GM12878 (cell line): ENCODE data around the gene GCNT4. TPM values are rescaled to one million over a fixed set of nuclear protein-coding genes. Genes with fewer than 3 reads are reported as not detected.

Experiments
- ATAC-seq: fragments of 200-7000 bp; cut with Tn5 transposase; 3 replicates; pipeline ENCODE4 v1.9.1; 2020; ENCODE audit warnings: mild to moderate bottlenecking, moderate library complexity
- BruUV-seq: library from RNA; stranded (reverse); fragments of 400-500 nt; replicated peaks from 2 replicates; lab custom pipeline; 2021; lab: Mats Ljungman, UMichigan
- CTCF ChIA-PET: fragments of 300-600 bp; sonication (Branson Sonifier 250); formaldehyde crosslinking; extraction: SDS; loops from one replicate; lab custom pipeline; 2021; ENCODE audit warnings: inconsistent platforms; lab: Yijun Ruan, JAX
- POLR2A ChIA-PET: fragments of 350-600 bp; formaldehyde crosslinking; extraction: SDS; loops from one replicate; lab custom pipeline; 2021; ENCODE audit warnings: inconsistent platforms; lab: Charles Lee
- RAD21 ChIA-PET: fragments of 300-600 bp; sonication (Branson Sonifier 250); formaldehyde crosslinking; loops from one replicate; lab custom pipeline; 2023; ENCODE audit warnings: antibody characterized with exemption; ENCODE audit not compliant: unreplicated experiment; lab: Charles Lee
- SMC1A ChIA-PET: fragments of 300-600 bp; sonication (Branson Sonifier 250); formaldehyde crosslinking; loops from one replicate; lab custom pipeline; 2023; ENCODE audit not compliant: unreplicated experiment, uncharacterized antibody; lab: Charles Lee
- DNase-seq: peaks from one replicate; pipeline ENCODE4 v3.0.0-alpha.2; 2011; ENCODE audit warnings: low read depth, low spot score
- FAIRE-seq: peaks from 3 replicates; lab custom pipeline; 2011; peaks lifted over from hg19 to GRCh38; lab: Jason Lieb, UNC
- H2AFZ ChIP-seq: 2 replicates; pipeline ENCODE4 v1.6.0; 2011; ENCODE audit warnings: low read depth, low read length, control low read depth; ENCODE audit not compliant: control insufficient read depth
- H3K27ac ChIP-seq: 2 replicates; pipeline ENCODE4 v1.5.1; 2011; ENCODE audit warnings: control low read depth; ENCODE audit not compliant: control insufficient read depth, insufficient read depth
- H3K27me3 ChIP-seq, 2 experiments: replicated peaks in 1 of 2; 2 replicates each; pipeline versions ENCODE4 v1.6.0 to v1.6.1; 2011; ENCODE audit warnings: low read length in 1 of 2; ENCODE audit not compliant: control insufficient read depth in 2 of 2, insufficient read depth in 2 of 2
- H3K36me3 ChIP-seq, 2 experiments: 2 replicates each; pipeline ENCODE4 v1.5.1; 2011; ENCODE audit warnings: low read length in 1 of 2; ENCODE audit not compliant: control insufficient read depth in 2 of 2, insufficient read depth in 2 of 2
- H3K4me1 ChIP-seq: 2 replicates; pipeline ENCODE4 v1.6.1; 2011; ENCODE audit warnings: mild to moderate bottlenecking, low read length, moderate library complexity, mixed read lengths; ENCODE audit not compliant: control insufficient read depth, insufficient read depth
- H3K4me2 ChIP-seq: 2 replicates; pipeline ENCODE4 v1.6.0; 2011; ENCODE audit warnings: control low read depth; ENCODE audit not compliant: control insufficient read depth, insufficient read depth
- H3K4me3 ChIP-seq: fragments of 200-600 bp; sonication (generic); 2 replicates; pipeline ENCODE4 v1.5.1; 2016
- H3K79me2 ChIP-seq: 2 replicates; pipeline ENCODE4 v1.6.0; 2011; ENCODE audit warnings: low read length; ENCODE audit not compliant: control insufficient read depth, insufficient read depth
- H3K9ac ChIP-seq: 2 replicates; pipeline ENCODE4 v1.8.0; 2011; ENCODE audit warnings: low read length, control low read depth, mixed read lengths; ENCODE audit not compliant: control insufficient read depth, insufficient read depth
- H3K9me3 ChIP-seq: replicated peaks from 3 replicates; pipeline ENCODE4 v1.5.1; 2011; ENCODE audit warnings: mild to moderate bottlenecking, low read length; ENCODE audit not compliant: control insufficient read depth, insufficient read depth
- H4K20me1 ChIP-seq: 2 replicates; pipeline ENCODE4 v1.6.0; 2011; ENCODE audit not compliant: control insufficient read depth, insufficient read depth
- BMI1 ChIP-seq: fragments of 450-650 bp; IDR thresholded peaks from 2 replicates; pipeline ENCODE4 v1.6.1; 2016; ENCODE audit warnings: mild to moderate bottlenecking, moderate library complexity, borderline replicate concordance
- CEBPB ChIP-seq, 2 experiments: fragments of 150-350 bp in 1 of 2; IDR thresholded peaks; 2 replicates each; pipeline ENCODE4 v1.6.1; 2012 to 2014; ENCODE audit warnings: low read depth in 2 of 2, low read length in 2 of 2, borderline replicate concordance in 1 of 2, inconsistent platforms in 1 of 2
- CUX1 ChIP-seq: IDR thresholded peaks from 2 replicates; pipeline ENCODE4 v1.6.1; 2012; ENCODE audit warnings: improper control_type of control experiment, low read depth, low read length; ENCODE audit not compliant: insufficient replicate concordance
- HDGF ChIP-seq: fragments of 450-650 bp; IDR thresholded peaks from 2 replicates; pipeline ENCODE4 v1.6.1; 2016; ENCODE audit warnings: antibody characterized with exemption
- HSF1 ChIP-seq: fragments of 150-350 bp; IDR thresholded peaks from 2 replicates; pipeline ENCODE4 v1.6.1; 2014; ENCODE audit warnings: mild to moderate bottlenecking, low read depth, low read length
- NFIC ChIP-seq: IDR thresholded peaks from 2 replicates; pipeline ENCODE4 v1.6.1; 2012; ENCODE audit warnings: low read depth, mild to moderate bottlenecking, inconsistent platforms, low read length, moderate library complexity
- NFYA ChIP-seq: IDR thresholded peaks from 2 replicates; pipeline ENCODE4 v1.6.1; 2011; ENCODE audit warnings: low read depth, mild to moderate bottlenecking, low read length, improper control_type of control experiment, borderline replicate concordance
- PAX8 ChIP-seq: fragments of 450-650 bp; IDR thresholded peaks from 2 replicates; pipeline ENCODE4 v1.6.1; 2017; ENCODE audit warnings: mild to moderate bottlenecking, moderate library complexity
- RAD51 ChIP-seq: fragments of 450-650 bp; IDR thresholded peaks from 2 replicates; pipeline ENCODE4 v1.6.1; 2016; ENCODE audit warnings: moderate library complexity, mild to moderate bottlenecking, inconsistent platforms
- SMAD5 ChIP-seq: IDR thresholded peaks from 2 replicates; pipeline ENCODE4 v1.6.1; 2016; ENCODE audit warnings: antibody characterized with exemption, low read depth
- SUPT20H ChIP-seq: IDR thresholded peaks from 2 replicates; pipeline ENCODE4 v1.6.1; 2011; ENCODE audit warnings: low read depth, mild to moderate bottlenecking, low read length, moderate library complexity, borderline replicate concordance; ENCODE audit not compliant: control insufficient read depth
- USF1 ChIP-seq: IDR thresholded peaks from 2 replicates; pipeline ENCODE4 v1.6.1; 2011; ENCODE audit warnings: borderline replicate concordance, low read depth, mild to moderate bottlenecking, moderate library complexity, mixed read lengths, low read length; ENCODE audit not compliant: insufficient read depth; ENCODE audit errors: extremely low read length
- WRNIP1 ChIP-seq: IDR thresholded peaks from 2 replicates; pipeline ENCODE4 v1.6.1; 2011; ENCODE audit warnings: low read depth, low read length, improper control_type of control experiment, borderline replicate concordance
- ZSCAN29 ChIP-seq: fragments of 450-650 bp; IDR thresholded peaks from 2 replicates; pipeline ENCODE4 v1.6.1; 2017; ENCODE audit warnings: mild to moderate bottlenecking, moderate library complexity
- in situ Hi-C: fragments of 300-500 bp; cut with MboI; formaldehyde crosslinking; loops from 9 replicates; pipeline ENCODE4 v1.14.3; 2018; ENCODE audit warnings: mixed read lengths
- intact Hi-C: fragments of 100-400 bp; cut with micrococcal nuclease; formaldehyde crosslinking; loops from one replicate; pipeline ENCODE4 v1.14.2; 2022; ENCODE audit not compliant: unreplicated experiment
- polyA plus RNA-seq, 11 experiments: library from polyadenylated mRNA; depleted of rRNA in 4 of 11; unstranded in 6 of 11; stranded (reverse) in 5 of 11; fragments of >200 nt; fragmentation: Nextera tagmentation in 4 of 11; fragmentation: Illumina TruSeq in 1 of 11; extraction: Ambion mirVana in 4 of 11; extraction: Trizol in 1 of 11; gene quantifications; 1 replicate in 1 of 11; 2 replicates in 10 of 11; pipeline versions ENCODE4 v1.2.1 to v1.2.3, GENCODE V29; 2011 to 2016; ENCODE audit warnings: inconsistent platforms in 2 of 11, missing spikeins in 2 of 11, low read depth in 1 of 11
- total RNA-seq, 4 experiments: library from RNA; depleted of rRNA in 3 of 4; stranded (reverse); fragments of >200 nt in 3 of 4; fragmentation: Illumina TruSeq in 1 of 4; extraction: Trizol in 1 of 4; gene quantifications; 2 replicates each; pipeline versions ENCODE4 v1.2.1 to v1.2.3, GENCODE V29; 2013 to 2021
- TF ChIP-seq, protein P1 (sequence below), 3 experiments: IDR thresholded peaks in 2 of 3; conservative IDR thresholded peaks in 1 of 3; 2 replicates each; pipeline ENCODE4 v1.5.1; 2011; ENCODE audit warnings: low read depth in 3 of 3, low read length in 3 of 3, mild to moderate bottlenecking in 3 of 3, control low read depth in 2 of 3, moderate library complexity in 2 of 3, inconsistent platforms in 1 of 3, mixed read lengths in 1 of 3; ENCODE audit not compliant: control insufficient read depth in 2 of 3, insufficient read depth in 1 of 3; ENCODE audit errors: extremely low read depth in 1 of 3

The GCNT4 gene
- total and polyA plus RNA-seq, 10 of the 15 experiments (the other 5 are each of a cell fraction or from before 2014, with no cell fraction given), result 0.03 to 0.04 TPM; not detected in 8

- SMC1A ChIA-PET, result interaction anchor here (0.9 to 1.1 kb wide), 2 partner anchors 10 to 12 kb away, joined by 3 to 4 read pairs; no protein-coding TSS in a partner anchor
- Histone ChIP-seq H3K9me3 (no peaks in the 10 kb centered on the region; the same call in 2 of the 3 replicates), H3K27ac (no peak overlapping the region), H3K79me2 (no peaks in the 10 kb centered on the region), H3K4me2 (no peak overlapping the region), H3K9ac (no peak overlapping the region), H3K4me3 (no peak overlapping the region), H3K27me3 (no peaks in the 10 kb centered on the region; a peak in 1 of 4 replicates), H3K36me3 (no peaks in the 10 kb centered on the region), H2AFZ (no peak overlapping the region), H4K20me1 (no peaks in the 10 kb centered on the region), H3K4me1 (no peaks in the 10 kb centered on the region)
- BruUV-seq, result no TSS peak
- in situ Hi-C loops (no loop called here), intact Hi-C loops (no loop called here)
- no peak for FAIRE-seq
- ATAC-seq, result no peak
- no peak for DNase-seq
- RAD21 ChIA-PET, result no interaction called here
- CTCF ChIA-PET, result interaction anchor here (1.4 kb wide), 1 partner anchor 115 kb away, joined by 3 read pairs; no protein-coding TSS in a partner anchor
- TF ChIP-seq USF1, result no peak
- no peak for TF ChIP-seq CEBPB (IDR thresholded peaks at IDR 0.05; ENCODE audit: borderline replicate concordance in 1 of 2, low read depth in 2 of 2, low read length in 2 of 2)
- no peak for TF ChIP-seq WRNIP1
- TF ChIP-seq PAX8, result no peak
- TF ChIP-seq, protein P1, sequence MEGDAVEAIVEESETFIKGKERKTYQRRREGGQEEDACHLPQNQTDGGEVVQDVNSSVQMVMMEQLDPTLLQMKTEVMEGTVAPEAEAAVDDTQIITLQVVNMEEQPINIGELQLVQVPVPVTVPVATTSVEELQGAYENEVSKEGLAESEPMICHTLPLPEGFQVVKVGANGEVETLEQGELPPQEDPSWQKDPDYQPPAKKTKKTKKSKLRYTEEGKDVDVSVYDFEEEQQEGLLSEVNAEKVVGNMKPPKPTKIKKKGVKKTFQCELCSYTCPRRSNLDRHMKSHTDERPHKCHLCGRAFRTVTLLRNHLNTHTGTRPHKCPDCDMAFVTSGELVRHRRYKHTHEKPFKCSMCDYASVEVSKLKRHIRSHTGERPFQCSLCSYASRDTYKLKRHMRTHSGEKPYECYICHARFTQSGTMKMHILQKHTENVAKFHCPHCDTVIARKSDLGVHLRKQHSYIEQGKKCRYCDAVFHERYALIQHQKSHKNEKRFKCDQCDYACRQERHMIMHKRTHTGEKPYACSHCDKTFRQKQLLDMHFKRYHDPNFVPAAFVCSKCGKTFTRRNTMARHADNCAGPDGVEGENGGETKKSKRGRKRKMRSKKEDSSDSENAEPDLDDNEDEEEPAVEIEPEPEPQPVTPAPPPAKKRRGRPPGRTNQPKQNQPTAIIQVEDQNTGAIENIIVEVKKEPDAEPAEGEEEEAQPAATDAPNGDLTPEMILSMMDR (IDR thresholded peaks at IDR 0.05 in 2 of 3, conservative IDR thresholded peaks at IDR 0.05 in 1 of 3; ENCODE audit: control insufficient read depth in 2 of 3, extremely low read depth in 1 of 3, insufficient read depth in 1 of 3, low read depth in 3 of 3, low read length in 3 of 3), result no peak
- no peak for TF ChIP-seq BMI1
- no peak for TF ChIP-seq NFYA
- TF ChIP-seq SUPT20H, result no peak
- no peak for TF ChIP-seq SMAD5
- no peak for TF ChIP-seq ZSCAN29
- TF ChIP-seq RAD51, result no peak
- TF ChIP-seq NFIC, result no peak
- TF ChIP-seq HSF1, result no peak
- no peak for TF ChIP-seq HDGF
- no peak for TF ChIP-seq CUX1
- POLR2A ChIA-PET, result no interaction called here
Observed at GRCh38 chr5:75010838-75011237, 41.5 kb downstream of the GCNT4 start.
